Progenitor cell of endocrine pancreas (in vitro differentiated cells): Measurements from ENCODE around the gene ORMDL3. TPM values are rescaled to one million over a fixed set of nuclear protein-coding genes. Genes with fewer than 3 reads are reported as not detected.

Source experiments
- DNase-seq: peaks from one replicate; pipeline ENCODE4 v3.0.0; 2021; ENCODE audit warnings: low spot score; ENCODE audit not compliant: unreplicated experiment
- H3K27ac Mint-ChIP-seq: 2 replicates; pipeline ENCODE4 v1.8.0; 2021; ENCODE audit warnings: mild to moderate bottlenecking, moderate library complexity, mixed read lengths
- H3K27me3 Mint-ChIP-seq: 2 replicates; pipeline ENCODE4 v1.8.0; 2021; ENCODE audit warnings: mixed read lengths
- H3K36me3 Mint-ChIP-seq: 2 replicates; pipeline ENCODE4 v1.8.0; 2022; ENCODE audit warnings: mixed read lengths; ENCODE audit not compliant: insufficient read depth
- H3K4me1 Mint-ChIP-seq: 2 replicates; pipeline ENCODE4 v1.8.0; 2021; ENCODE audit warnings: low read depth, mixed read lengths
- H3K4me3 Mint-ChIP-seq: 2 replicates; pipeline ENCODE4 v1.8.0; 2021; ENCODE audit warnings: low read depth, mild to moderate bottlenecking, moderate library complexity, mixed read lengths
- H3K9me3 Mint-ChIP-seq: 2 replicates; pipeline ENCODE4 v1.8.0; 2021; ENCODE audit warnings: low read depth, mixed read lengths
- total RNA-seq: library from RNA; stranded (reverse); gene quantifications from 2 replicates; pipeline ENCODE4 v1.2.1, GENCODE V29; 2021
- TF ChIP-seq, protein P1 (sequence below): fragments of 200-600 bp; sonication (generic); IDR thresholded peaks from one replicate; pipeline ENCODE4 v1.5.0; 2021; ENCODE audit warnings: antibody characterized with exemption, mild to moderate bottlenecking; ENCODE audit not compliant: unreplicated experiment

The ORMDL3 gene
- total RNA-seq, 1 donor from 2014 or later = 87.6 TPM

DNA sequence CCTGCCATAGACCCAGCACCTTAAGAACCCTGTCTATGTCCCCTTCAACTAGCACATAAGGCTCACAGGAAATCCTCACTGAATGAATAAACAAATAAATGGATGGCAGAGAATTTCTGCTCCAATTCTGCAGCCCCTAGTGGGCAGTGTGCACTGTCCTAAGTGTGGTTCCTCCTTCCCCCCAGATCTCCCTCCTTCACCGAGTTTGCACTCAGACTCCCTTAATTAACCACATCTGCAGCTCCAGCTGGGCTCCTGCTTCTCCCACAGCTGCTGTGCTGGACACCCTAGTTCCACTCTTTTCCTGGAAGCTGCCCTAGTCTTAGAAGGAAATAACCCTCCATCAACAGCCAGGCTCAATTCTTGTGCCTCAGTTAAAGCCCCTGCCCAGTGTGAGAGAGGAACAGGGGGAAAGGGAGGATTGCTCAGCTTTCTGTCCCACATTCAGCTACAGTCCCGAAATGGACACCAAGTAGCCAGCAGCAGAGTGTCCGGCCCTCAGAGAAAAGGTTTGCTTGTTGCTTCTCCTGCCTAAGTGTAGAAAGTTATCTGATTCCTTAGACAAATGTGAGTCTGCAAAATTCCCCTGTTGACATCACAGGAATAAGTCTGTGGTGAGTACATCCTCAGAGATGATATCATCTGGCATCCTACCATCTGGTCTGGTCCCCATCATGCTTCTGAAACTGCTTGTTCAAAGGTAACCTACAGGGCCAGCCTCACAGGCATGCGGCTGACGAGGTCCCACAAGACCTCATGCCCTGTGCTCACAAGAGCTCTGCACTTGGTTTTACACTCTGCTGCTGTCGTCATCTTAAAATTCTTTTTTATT is 12.4 kb upstream of the ORMDL3 start:
- Mint-ChIP-seq H3K4me3 (no peak overlapping the region), H3K36me3 (no peaks in the 10 kb centered on the region), H3K4me1 (peaks cover 2% of the 10 kb centered on the region), H3K27me3 (peaks cover 5% of the 10 kb centered on the region), H3K9me3 (no peaks in the 10 kb centered on the region), H3K27ac (no peak overlapping the region)
- TF ChIP-seq, protein P1, sequence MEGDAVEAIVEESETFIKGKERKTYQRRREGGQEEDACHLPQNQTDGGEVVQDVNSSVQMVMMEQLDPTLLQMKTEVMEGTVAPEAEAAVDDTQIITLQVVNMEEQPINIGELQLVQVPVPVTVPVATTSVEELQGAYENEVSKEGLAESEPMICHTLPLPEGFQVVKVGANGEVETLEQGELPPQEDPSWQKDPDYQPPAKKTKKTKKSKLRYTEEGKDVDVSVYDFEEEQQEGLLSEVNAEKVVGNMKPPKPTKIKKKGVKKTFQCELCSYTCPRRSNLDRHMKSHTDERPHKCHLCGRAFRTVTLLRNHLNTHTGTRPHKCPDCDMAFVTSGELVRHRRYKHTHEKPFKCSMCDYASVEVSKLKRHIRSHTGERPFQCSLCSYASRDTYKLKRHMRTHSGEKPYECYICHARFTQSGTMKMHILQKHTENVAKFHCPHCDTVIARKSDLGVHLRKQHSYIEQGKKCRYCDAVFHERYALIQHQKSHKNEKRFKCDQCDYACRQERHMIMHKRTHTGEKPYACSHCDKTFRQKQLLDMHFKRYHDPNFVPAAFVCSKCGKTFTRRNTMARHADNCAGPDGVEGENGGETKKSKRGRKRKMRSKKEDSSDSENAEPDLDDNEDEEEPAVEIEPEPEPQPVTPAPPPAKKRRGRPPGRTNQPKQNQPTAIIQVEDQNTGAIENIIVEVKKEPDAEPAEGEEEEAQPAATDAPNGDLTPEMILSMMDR = peak; percentile 39
- DNase-seq = no peak

DNA sequence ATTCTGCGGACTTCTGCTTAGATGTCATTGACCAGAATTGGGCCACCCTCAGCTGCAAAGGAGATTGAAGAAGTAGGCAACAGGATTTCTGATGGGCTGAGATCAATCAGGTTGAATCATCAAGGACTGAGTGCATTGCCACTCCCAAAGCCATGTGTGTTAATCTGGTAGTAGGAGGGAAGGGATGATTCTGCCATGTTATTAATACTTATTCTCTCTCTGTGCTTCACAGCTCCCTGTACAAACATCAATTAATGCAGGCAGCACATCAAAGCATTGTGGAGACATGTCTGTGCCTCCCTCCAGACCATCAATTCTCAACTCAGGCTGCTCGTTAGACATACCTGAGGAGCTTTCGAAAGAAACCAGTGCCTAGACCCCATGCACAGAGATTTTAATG is 11.7 kb upstream of the ORMDL3 start:
- no peaks in the 10 kb centered on the region for H3K9me3 Mint-ChIP-seq
- no peak for DNase-seq
- H3K27ac Mint-ChIP-seq = no peak overlapping the region
- H3K4me3 Mint-ChIP-seq = no peak overlapping the region
- TF ChIP-seq, protein P1 = no peak
- H3K27me3 Mint-ChIP-seq = peaks cover 5% of the 10 kb centered on the region
- H3K4me1 Mint-ChIP-seq = peaks cover 6% of the 10 kb centered on the region
- H3K36me3 Mint-ChIP-seq = no peaks in the 10 kb centered on the region

- H3K27me3 Mint-ChIP-seq = peaks cover 5% of the 10 kb centered on the region
- no peaks in the 10 kb centered on the region for H3K36me3 Mint-ChIP-seq
- H3K27ac Mint-ChIP-seq = no peak overlapping the region
- TF ChIP-seq, protein P1 = no peak
- no peaks in the 10 kb centered on the region for H3K9me3 Mint-ChIP-seq
- no peak overlapping the region for H3K4me3 Mint-ChIP-seq
- H3K4me1 Mint-ChIP-seq = peaks cover 7% of the 10 kb centered on the region
- no peak for DNase-seq
Measured at GRCh38 chr17:39938140-39938869, 10.9 kb upstream of the ORMDL3 start.

DNA sequence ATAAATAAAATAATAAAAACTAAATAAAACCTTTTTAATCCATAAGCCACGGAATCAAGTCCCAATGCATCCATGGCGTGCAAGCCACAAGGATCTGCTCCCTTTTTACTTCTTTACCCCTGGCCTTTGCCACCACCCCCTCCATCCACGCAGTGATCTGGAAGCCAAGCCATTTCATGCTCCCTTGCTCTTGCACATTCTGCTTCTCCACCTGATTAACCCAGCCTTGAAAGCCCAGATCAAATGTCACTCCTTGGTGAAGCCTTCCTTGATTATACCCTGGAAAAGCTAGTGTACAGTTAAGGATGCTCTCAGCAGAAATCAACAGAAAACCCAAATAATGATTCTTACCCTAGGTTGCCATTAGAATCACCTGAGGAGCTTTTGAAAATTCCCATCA is 10.0 kb upstream of the ORMDL3 start:
- Mint-ChIP-seq H3K27me3 (peaks cover 4% of the 10 kb centered on the region), H3K36me3 (no peaks in the 10 kb centered on the region), H3K4me3 (no peak overlapping the region), H3K27ac (no peak overlapping the region), H3K4me1 (peaks cover 7% of the 10 kb centered on the region), H3K9me3 (no peaks in the 10 kb centered on the region)
- no peak for DNase-seq
- TF ChIP-seq, protein P1 = no peak

DNA sequence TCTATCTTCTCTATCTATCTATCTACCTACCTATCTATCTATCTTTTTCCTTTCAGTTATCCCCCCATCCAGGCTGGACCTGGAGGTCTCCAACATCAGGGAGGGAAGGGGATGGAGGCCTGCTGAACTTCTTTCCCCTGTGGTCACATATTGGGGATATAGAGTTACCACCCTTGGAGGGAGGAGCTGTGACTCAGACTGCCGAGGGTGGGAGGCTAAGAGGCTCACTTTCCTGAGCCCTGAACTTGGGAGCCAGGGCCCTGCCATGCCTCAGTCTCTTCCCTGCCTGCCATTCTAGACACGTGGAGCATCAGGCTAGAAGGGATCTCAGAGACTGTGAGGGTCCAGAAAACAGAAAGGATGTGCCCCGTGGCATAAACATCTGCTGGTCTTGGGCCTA is 8.5 kb upstream of the ORMDL3 start:
- Mint-ChIP-seq H3K4me3 (no peak overlapping the region), H3K4me1 (peaks cover 7% of the 10 kb centered on the region), H3K36me3 (no peaks in the 10 kb centered on the region), H3K9me3 (no peaks in the 10 kb centered on the region), H3K27ac (no peak overlapping the region), H3K27me3 (no peaks in the 10 kb centered on the region)
- TF ChIP-seq, protein P1 = no peak
- no peak for DNase-seq
